HepG2 (cell line): ENCODE measurements around the gene NEURL2. TPM values are rescaled to one million over a fixed set of nuclear protein-coding genes. Genes with fewer than 3 reads are reported as not detected.

Experiments used
- AGO2 ChIP-seq: fragments of 200-400 bp; formaldehyde crosslinking; optimal IDR thresholded peaks from 2 replicates; pipeline ENCODE3; 2017; ENCODE audit warnings: mild to moderate bottlenecking, low read depth, low read length, moderate library complexity
- ATM ChIP-seq: fragments of 450-650 bp; IDR thresholded peaks from 2 replicates; pipeline ENCODE4 v1.7.1; 2017; ENCODE audit warnings: mild to moderate bottlenecking, borderline replicate concordance
- BCL3 ChIP-seq: sonication (generic); formaldehyde crosslinking; IDR thresholded peaks from 2 replicates; pipeline ENCODE4 v1.5.1; 2020; ENCODE audit warnings: mild to moderate bottlenecking, missing genetic modification reagents, moderate library complexity
- CREB1 ChIP-seq, 2 experiments: fragments of 450-650 bp in 1 of 2; IDR thresholded peaks; 2 replicates each; pipeline ENCODE4 v1.6.1; 2016 to 2017; ENCODE audit warnings: control low read depth in 1 of 2, mild to moderate bottlenecking in 1 of 2, missing compliant biosample characterization in 1 of 2, missing genetic modification characterization in 1 of 2
- GRHL1 ChIP-seq: sonication (generic); formaldehyde crosslinking; conservative IDR thresholded peaks from 2 replicates; pipeline ENCODE4 v1.8.0; 2022; ENCODE audit warnings: missing genetic modification reagents
- HNRNPH1 ChIP-seq: fragments of 200-400 bp; formaldehyde crosslinking; optimal IDR thresholded peaks from 2 replicates; pipeline ENCODE3; 2017; ENCODE audit warnings: mild to moderate bottlenecking, low read depth, low read length
- IRF9 ChIP-seq: sonication (generic); formaldehyde crosslinking; IDR thresholded peaks from 2 replicates; pipeline ENCODE4 v1.8.0; 2022; ENCODE audit warnings: missing genetic modification reagents, mild to moderate bottlenecking, borderline replicate concordance
- NCOA2 ChIP-seq: sonication (generic); formaldehyde crosslinking; IDR thresholded peaks from 2 replicates; pipeline ENCODE4 v1.8.0; 2022; ENCODE audit warnings: inconsistent platforms
- PCBP2 ChIP-seq: fragments of 200-400 bp; formaldehyde crosslinking; optimal IDR thresholded peaks from 2 replicates; pipeline ENCODE3; 2018; ENCODE audit warnings: low read length, low read depth; ENCODE audit not compliant: poor library complexity, severe bottlenecking
- POLR2A ChIP-seq, 2 experiments: IDR thresholded peaks; 2 replicates each; pipeline ENCODE4 v1.6.1; 2011; ENCODE audit warnings: low read depth in 2 of 2, low read length in 2 of 2, mild to moderate bottlenecking in 1 of 2, moderate library complexity in 1 of 2; ENCODE audit not compliant: insufficient read depth in 1 of 2
- PTBP1 ChIP-seq: fragments of 200-400 bp; formaldehyde crosslinking; IDR thresholded peaks from 2 replicates; pipeline ENCODE4 v1.6.1; 2018; ENCODE audit warnings: low read length, low read depth; ENCODE audit not compliant: poor library complexity, severe bottlenecking
- RFX1 ChIP-seq: fragments of 450-650 bp; IDR thresholded peaks from 2 replicates; pipeline ENCODE4 v1.6.1; 2017
- RFXAP ChIP-seq: sonication (generic); formaldehyde crosslinking; IDR thresholded peaks from 2 replicates; pipeline ENCODE4 v1.4.0; 2020; ENCODE audit warnings: missing genetic modification reagents, borderline replicate concordance
- SMAD9 ChIP-seq: sonication (generic); formaldehyde crosslinking; IDR thresholded peaks from 2 replicates; pipeline ENCODE4 v1.5.1; 2020; ENCODE audit warnings: mild to moderate bottlenecking, missing genetic modification reagents
- SP2 ChIP-seq: sonication (generic); formaldehyde crosslinking; IDR thresholded peaks from 2 replicates; pipeline ENCODE4 v1.5.1; 2020; ENCODE audit warnings: mild to moderate bottlenecking, missing genetic modification reagents
- TBP ChIP-seq: sonication (generic); formaldehyde crosslinking; IDR thresholded peaks from 2 replicates; pipeline ENCODE4 v1.5.0; 2020; ENCODE audit warnings: missing genetic modification reagents
- TCF7 ChIP-seq: sonication (generic); IDR thresholded peaks from 2 replicates; pipeline ENCODE4 v1.6.1; 2016; ENCODE audit warnings: antibody characterized with exemption, low read depth
- TEAD2 ChIP-seq: sonication (generic); formaldehyde crosslinking; IDR thresholded peaks from 2 replicates; pipeline ENCODE4 v1.9.0; 2021; ENCODE audit warnings: missing genetic modification reagents
- TFAP4 ChIP-seq: sonication (generic); IDR thresholded peaks from 2 replicates; pipeline ENCODE4 v1.6.1; 2016; ENCODE audit warnings: low read depth, borderline replicate concordance
- ZBED4 ChIP-seq: sonication (generic); formaldehyde crosslinking; IDR thresholded peaks from 2 replicates; pipeline ENCODE4 v1.4.0; 2020; ENCODE audit warnings: missing genetic modification reagents, borderline replicate concordance
- ZBTB7B ChIP-seq: sonication (generic); formaldehyde crosslinking; IDR thresholded peaks from 2 replicates; pipeline ENCODE4 v1.4.0; 2020; ENCODE audit warnings: missing genetic modification reagents
- ZMAT3 ChIP-seq: sonication (generic); formaldehyde crosslinking; conservative IDR thresholded peaks from 2 replicates; pipeline ENCODE4 v1.7.0; 2021; ENCODE audit warnings: missing genetic modification reagents
- ZNF446 ChIP-seq: sonication (generic); formaldehyde crosslinking; IDR thresholded peaks from 2 replicates; pipeline ENCODE4 v1.5.0; 2020; ENCODE audit warnings: mild to moderate bottlenecking, missing genetic modification reagents
- polyA plus RNA-seq, 8 experiments: library from polyadenylated mRNA; depleted of rRNA in 3 of 8; stranded (reverse) in 7 of 8; unstranded in 1 of 8; fragments of >200 nt; fragmentation: Illumina TruSeq in 4 of 8; extraction: Trizol in 4 of 8; gene quantifications; 2 replicates each; pipeline versions ENCODE4 v1.2.1 to v1.2.3, GENCODE V29; 2011 to 2016; ENCODE audit warnings: low read depth in 4 of 8, missing spikeins in 1 of 8, mixed read lengths in 1 of 8; ENCODE audit not compliant: insufficient read depth in 1 of 8
- total RNA-seq, 5 experiments: library from RNA; depleted of rRNA; stranded (reverse); fragments of >200 nt; fragmentation: Illumina TruSeq; extraction: Trizol; gene quantifications; 2 replicates each; pipeline ENCODE4 v1.2.3, GENCODE V29; 2016; ENCODE audit warnings: low read depth in 1 of 5

NEURL2 gene
- total and polyA plus RNA-seq, 2 of the 13 experiments (the other 11 are each of a cell fraction or from before 2014, with no cell fraction given) = 7.2 to 9.7 TPM

- TF ChIP-seq BCL3 = no peak
- TF ChIP-seq HNRNPH1 = no peak
- TF ChIP-seq RFX1 = no peak
- TF ChIP-seq TCF7 = no peak
- TF ChIP-seq PTBP1 = no peak
- TF ChIP-seq NCOA2 (CRISPR knock-in tag) = no peak
- TF ChIP-seq GRHL1 (CRISPR knock-in tag) = no peak
- no peak for TF ChIP-seq ZBED4 (CRISPR knock-in tag)
- TF ChIP-seq SMAD9 (CRISPR knock-in tag) = no peak
- TF ChIP-seq ZBTB7B (CRISPR knock-in tag) = peak; percentile 65
- no peak for TF ChIP-seq PCBP2
- no peak for TF ChIP-seq AGO2
- peak; percentile 83 for TF ChIP-seq CREB1 (IDR thresholded peaks at IDR 0.05)
- TF ChIP-seq CREB1 (CRISPR knock-in tag; IDR thresholded peaks at IDR 0.05) = peak; percentile 64
- TF ChIP-seq ATM = no peak
- TF ChIP-seq SP2 (CRISPR knock-in tag) = no peak
- TF ChIP-seq ZMAT3 = no peak
- no peak for TF ChIP-seq TFAP4
- 0 out of 2 replicates have a peak, but pooled peaks have one; percentile 67 for TF ChIP-seq TBP (CRISPR knock-in tag)
- no peak for TF ChIP-seq POLR2A (IDR thresholded peaks at IDR 0.05; ENCODE audit: insufficient read depth in 1 of 2, low read depth in 2 of 2, low read length in 2 of 2)
- no peak for TF ChIP-seq ZNF446 (CRISPR knock-in tag)
- no peak; the same call in 1 of the 2 replicates for TF ChIP-seq IRF9 (CRISPR knock-in tag)
- TF ChIP-seq TEAD2 = no peak
- TF ChIP-seq RFXAP = no peak
Measured at GRCh38 chr20:45934046-45934585, 43.1 kb upstream of the NEURL2 start (continued).
